OCI-LY7 (cell line): ENCODE data around the gene RPRD1A.

ENCODE experiments used
- EZH2phosphoT487 ChIP-seq: fragments of 200-600 bp; sonication (generic); IDR thresholded peaks from 2 replicates; pipeline ENCODE4 v1.6.1; 2018; ENCODE audit warnings: low read depth, borderline replicate concordance, mild to moderate bottlenecking, mixed run types, antibody characterized with exemption, low read length, moderate library complexity, mixed read lengths
- TF ChIP-seq, protein P1 (sequence below): fragments of 200-600 bp; sonication (generic); conservative IDR thresholded peaks from 2 replicates; pipeline ENCODE4 v1.5.1; 2014; ENCODE audit warnings: mild to moderate bottlenecking, antibody characterized with exemption, low read length, moderate library complexity, mixed read lengths

DNA sequence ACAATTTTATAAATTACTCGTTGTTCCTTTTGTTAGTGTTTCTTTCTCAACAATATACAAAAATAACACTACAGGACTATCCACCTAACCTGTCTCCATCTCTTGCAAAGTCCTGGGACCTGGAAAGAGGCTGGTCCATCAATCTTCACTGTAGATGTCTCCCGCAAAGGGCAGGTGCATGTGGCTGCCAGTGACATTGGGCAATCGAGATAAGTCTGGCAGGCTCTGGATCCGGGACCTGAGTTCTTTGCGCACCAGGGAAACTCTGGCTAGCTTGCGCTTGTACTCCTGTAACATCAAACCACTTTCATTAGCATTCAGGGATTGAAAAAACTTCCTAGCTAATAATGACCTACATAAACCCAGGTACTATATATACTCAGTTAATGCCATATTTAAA, 74.3 kb downstream of the RPRD1A start:
- TF ChIP-seq, protein P1, sequence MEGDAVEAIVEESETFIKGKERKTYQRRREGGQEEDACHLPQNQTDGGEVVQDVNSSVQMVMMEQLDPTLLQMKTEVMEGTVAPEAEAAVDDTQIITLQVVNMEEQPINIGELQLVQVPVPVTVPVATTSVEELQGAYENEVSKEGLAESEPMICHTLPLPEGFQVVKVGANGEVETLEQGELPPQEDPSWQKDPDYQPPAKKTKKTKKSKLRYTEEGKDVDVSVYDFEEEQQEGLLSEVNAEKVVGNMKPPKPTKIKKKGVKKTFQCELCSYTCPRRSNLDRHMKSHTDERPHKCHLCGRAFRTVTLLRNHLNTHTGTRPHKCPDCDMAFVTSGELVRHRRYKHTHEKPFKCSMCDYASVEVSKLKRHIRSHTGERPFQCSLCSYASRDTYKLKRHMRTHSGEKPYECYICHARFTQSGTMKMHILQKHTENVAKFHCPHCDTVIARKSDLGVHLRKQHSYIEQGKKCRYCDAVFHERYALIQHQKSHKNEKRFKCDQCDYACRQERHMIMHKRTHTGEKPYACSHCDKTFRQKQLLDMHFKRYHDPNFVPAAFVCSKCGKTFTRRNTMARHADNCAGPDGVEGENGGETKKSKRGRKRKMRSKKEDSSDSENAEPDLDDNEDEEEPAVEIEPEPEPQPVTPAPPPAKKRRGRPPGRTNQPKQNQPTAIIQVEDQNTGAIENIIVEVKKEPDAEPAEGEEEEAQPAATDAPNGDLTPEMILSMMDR = no peak
- TF ChIP-seq EZH2phosphoT487 = no peak
